HG03064 (cell line): ENCODE measurements around the gene ZBTB20.
A peak's percentile ranks its signal among the peaks of the same experiment; 100 is the strongest.

Experiments
- ATAC-seq: cut with Tn5 transposase; IDR thresholded peaks from one replicate; pipeline ENCODE4 v1.9.1; 2021; ENCODE audit warnings: low read depth; ENCODE audit not compliant: unreplicated experiment

Gene ZBTB20

DNA sequence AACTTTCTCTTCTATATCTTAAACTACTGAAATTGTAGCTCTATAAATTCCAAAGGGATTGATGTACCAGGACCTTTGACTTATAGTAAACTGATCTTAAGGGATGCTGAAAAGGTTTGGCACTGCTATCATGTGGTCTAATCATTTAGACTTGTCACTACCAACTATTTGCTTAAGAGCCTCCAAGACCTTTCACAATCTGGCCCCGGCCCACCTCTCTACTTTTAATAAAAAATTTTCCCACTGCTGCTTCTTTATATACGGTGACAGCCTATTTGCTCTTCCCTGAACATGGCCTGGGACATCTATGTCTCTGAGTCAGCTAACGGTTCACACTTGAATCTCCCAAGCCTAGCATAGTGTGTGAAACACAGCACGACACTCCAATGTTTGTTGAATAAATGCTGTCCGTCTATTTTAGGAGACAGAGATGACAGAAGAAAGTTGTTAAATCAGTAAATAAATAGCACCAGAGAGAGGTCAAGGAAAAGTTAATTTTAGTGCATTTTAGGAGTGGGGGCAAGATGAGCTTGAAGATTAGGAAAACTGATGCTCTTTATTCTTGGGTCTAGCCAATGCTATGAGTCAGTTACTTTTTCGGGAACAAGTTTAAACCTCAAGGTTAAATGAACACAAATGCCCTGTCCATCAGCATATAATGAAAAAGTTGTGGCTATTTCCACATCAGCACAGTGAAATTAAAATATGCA lies 640.3 kb downstream of the ZBTB20 start:
- no peak for ATAC-seq

DNA sequence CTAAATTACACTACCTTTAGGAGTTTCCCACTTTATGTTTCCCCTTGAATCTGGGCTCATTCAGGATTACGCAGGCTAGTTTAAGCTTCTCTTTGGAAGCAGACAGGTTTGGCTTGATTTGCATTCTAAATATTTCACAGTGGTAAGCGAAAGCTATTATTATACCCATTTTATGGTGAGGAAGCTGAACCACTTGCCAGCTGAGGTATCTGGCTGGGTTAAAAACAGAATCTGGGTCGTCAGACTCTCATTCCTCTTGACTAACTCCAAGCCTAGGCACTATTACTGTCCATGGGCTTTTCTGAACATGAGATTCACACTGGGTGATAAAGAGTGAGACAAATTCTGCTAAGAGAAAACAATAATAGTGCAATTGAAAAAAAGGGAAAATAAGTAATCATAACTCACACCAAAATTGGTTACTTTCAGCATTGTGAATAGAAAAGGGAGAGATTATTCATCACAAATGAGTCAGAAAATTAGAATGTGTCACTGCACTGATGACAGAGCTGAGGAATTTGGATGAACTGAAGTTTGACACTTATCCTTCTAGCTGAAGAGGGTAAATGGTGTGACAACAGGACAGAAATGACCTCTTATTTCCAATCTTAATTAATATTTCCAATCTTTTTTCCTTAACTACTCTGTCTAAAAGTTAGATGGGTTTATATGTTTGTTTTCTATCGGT lies 642.0 kb downstream of the ZBTB20 start:
- ATAC-seq = no peak

DNA sequence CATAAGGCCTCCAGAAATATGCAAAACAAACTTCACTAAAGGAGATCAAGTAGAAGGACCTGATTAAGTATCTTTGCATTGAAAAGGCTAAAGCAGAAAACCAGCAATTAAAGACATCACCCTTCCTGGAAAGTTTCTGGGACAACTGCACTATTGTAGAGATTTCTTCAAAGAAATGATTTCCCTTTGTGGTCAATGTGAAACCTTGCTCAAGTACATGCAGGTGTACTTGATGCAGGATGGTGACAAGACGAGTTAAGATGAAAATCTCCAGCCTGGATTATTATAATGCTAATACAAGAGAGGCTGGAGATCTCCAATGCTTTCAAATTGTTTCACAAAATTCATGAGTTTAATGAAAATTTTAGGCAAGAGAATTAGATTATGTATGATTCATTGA lies 644.9 kb downstream of the ZBTB20 start:
- ATAC-seq = no peak

DNA sequence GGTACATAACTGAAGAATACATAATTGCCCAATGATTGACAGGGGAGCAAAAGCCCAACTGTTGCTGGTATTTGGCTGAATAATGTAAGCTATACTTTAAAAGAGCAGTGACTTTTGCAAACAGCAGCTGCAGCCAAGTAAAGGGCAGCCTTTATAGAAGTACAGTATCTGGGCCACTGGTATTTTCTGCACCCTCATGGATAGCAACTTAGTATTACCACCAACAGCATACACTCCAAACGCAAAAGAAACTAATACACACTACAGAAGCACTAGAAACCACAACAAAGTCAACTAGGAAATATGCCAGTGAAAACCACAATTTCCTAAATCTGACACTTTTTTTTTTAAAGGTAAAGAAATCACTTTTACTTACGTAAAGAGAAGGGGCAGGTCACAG lies 647.1 kb downstream of the ZBTB20 start:
- no peak for ATAC-seq

DNA sequence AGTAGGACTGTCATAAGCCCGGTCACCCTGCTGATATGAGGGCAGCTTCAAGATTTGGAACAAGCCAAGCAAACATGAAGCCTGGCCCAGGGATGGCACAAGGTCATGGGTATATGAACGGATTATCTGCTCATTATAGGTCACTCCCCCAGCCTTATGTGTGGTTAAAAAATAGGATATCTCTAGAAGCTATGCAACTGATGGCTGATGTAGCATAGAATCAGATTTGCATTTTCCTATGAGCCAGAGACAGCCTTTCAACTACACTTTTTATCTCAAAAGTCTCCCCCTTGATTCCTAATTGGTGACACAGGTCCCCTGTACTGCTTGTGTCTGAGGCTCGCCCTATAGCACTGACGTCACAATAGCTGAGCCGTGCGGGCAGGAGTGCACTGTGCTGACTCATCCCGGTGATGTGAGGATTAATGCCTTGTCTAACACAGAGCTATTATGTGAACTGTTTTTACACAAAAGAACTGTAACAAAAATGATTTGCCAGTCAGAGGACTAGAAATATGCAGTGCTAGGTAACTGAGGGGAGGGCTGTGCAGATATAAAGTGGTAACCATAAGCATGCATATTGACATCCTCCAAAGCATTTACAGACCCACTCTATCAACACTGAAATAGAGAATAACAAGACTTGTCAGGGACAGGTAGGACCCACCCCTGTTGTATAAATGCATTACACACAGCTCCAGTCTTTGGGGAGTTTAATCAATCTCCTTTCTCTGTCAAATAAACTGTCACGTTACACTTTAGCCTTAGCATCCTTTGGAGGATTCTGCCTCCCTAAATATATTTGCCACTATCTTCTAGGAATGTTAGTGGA lies 648.3 kb downstream of the ZBTB20 start:
- no peak for ATAC-seq

DNA sequence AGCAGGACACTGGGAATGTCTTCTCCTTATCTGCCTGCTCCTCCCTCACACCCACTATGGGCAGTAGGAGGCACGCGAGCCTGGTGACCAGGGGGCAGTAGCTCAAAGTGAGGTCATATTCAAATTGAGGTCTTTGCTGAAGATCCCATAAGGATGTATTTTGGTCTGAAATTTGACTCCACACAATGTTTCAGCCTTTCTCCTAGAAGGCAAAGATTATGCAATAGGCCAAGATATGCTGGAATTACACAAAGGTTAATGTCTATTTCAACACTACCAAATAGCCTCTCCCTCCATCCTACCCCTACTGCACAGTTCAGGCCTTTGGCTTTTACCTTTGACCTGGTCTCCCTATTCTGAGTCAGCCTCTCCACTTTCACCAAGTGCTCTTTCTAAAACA lies 650.2 kb downstream of the ZBTB20 start:
- no peak for ATAC-seq

DNA sequence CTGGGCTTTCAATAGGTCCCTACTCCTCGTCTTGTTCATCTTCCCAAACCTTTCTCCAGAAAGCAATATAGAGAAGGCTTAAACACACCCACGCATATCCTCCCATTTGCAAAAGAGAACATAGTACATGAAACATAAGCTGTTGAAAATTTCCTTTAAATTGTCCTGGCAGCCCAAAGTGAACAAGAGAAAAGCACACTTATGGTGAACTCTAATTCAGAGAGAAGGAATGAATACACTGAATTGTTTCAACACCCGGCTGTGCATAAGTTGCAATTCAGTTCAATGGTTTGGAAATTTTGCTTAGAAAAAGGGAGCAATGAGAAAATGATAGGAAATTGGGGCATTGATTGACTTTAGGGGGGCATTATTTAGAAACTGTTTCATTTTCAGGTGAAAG lies 650.6 kb downstream of the ZBTB20 start:
- ATAC-seq = no peak

DNA sequence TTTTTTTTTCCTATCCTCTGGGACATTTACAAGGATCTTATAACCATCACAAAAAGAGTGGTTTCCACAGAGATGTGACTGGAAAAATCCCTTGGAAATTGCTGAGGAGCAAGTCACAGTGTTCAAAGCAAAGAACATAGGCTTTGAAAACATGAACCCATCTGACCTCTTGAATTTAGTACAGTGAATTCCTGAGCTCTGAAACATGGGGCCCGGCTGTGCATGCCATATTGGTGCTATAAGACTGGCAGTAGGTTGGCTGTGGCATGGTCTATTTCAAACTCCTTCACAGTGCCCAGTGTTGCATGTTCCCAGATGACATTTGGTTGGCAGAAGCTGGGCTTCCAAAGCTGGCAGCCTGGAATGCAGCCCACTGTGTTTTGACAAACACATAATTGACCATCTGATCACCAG lies 651.1 kb downstream of the ZBTB20 start:
- ATAC-seq = no peak

DNA sequence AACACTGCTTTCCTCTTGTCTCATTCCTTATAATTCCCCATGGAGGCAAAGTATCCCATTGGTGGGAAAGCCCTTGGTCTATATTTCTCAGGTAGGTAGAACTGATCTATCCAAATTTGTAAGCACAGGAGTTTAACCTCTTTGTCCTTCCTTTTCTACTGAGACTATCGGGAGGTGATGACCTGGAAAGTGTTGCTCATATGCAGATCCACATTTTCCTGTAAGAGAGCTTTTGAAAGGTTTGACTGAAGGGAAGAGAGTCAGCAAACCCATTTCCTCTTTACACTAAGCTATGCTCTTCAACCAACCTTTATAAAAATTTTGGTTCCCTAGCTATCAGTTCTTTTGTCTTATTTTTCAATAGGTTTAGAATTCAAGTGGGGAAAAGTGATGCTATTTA lies 652.6 kb downstream of the ZBTB20 start:
- no peak for ATAC-seq

DNA sequence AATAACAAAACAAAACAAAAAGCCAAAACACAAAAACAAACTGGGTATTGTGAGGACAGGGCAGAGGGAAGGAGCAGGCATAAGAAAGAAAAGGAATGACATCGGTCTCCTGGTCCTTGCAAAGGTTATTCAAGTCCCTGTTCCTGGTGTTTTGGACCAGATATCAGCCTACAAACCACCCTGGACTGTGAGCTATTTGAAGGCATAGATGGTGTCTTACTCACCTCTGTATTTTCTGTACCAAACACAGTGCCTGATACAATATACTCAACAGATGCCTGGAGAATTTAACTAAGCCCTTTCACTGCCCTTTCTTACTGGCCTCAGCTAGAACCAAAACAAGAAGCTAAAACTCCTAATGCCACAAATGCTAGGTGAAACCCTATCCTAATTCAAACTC lies 656.3 kb downstream of the ZBTB20 start:
- ATAC-seq = no peak

DNA sequence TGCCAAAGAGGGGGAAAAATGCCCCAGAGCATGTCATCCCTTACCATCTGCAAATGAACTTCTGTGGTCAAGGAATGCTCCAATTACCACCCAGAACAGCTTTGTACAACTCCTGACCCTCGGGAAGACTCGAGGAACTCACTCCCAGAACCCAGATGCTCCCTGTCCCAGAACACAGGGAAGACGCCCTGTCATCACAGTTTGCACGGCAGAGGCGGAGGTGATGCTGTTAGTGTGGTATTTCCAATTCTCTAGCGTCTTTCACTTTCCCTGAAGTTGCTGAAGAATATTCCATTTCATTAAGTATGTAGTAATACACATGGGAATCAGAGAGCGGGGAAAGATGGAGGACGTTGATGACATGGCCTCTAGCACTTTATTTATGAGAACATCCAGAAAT lies 659.6 kb downstream of the ZBTB20 start:
- ATAC-seq = no peak

DNA sequence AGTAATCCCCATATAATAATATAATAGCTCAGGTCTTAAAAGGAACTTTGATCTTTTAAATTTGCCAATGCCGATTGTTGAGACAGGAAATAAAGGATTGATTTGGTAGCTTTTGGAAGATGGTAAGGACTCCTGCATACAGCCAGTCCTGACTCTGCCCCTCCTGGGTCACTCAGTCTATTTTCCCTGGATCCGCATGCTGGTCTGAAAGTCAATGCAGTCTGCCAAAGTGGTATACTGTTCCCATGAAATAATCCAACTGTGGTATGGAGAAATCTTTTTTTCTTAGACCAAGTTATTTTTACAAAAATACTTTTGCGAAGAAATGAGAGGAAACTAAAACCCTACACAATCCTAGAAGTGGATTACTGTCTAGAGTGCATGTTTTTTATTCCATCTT lies 662.2 kb downstream of the ZBTB20 start:
- ATAC-seq = no peak

DNA sequence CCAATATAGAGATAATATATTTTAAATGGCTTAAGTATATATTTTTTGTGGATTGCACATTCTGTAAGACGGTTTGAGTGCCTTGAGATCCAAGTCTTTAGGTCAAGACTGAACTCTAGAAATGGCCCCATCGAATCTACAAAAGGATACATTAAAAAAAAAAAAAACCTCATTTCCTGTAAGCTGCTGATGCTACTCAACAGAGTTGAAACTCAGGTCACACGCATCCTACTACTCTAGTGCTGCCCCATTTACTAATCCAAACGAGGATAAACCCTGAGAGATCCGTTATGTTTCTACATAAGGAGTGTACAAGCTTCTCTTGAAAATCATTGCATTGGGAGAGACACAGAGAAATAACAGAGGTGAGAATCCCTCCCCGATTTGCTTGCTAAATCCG lies 666.0 kb downstream of the ZBTB20 start:
- ATAC-seq = no peak

DNA sequence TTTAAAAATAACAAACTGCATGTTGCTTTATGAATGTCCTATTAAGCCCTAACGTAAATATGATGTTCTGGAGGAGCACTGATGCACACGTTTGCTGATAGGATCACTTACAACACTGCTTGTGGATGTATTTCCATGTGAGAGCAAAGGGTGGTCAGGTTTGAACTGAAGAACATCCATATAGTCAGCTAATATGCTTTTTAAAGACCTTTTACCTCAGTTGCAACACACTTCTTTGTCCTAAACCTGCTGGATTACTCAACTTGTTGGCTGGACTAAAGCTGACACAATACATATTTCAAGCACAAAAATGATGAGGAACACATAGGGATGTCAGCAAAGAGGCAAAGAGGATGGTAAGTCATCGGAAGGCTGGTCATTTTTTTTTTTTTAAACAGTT lies 666.6 kb downstream of the ZBTB20 start:
- ATAC-seq = no peak

DNA sequence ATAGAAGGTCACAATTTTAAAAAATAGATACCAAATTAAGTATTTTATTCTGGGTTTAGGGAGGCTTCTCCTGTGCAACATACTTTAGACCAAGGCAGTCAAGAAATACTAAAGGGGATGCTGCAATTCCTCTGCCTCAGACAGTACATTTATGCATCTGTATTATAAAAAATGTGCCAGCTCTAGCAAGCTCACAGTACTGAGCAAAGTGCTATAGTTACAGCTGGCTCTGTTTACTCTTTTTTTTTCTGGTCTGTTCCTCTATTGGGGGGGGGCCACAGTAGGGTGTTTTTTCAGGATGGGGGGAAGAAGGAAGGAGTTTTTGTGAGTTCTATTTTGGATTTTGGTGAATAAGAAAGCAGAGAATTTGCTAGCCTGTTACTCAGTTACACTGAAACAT lies 668.3 kb downstream of the ZBTB20 start:
- no peak for ATAC-seq

DNA sequence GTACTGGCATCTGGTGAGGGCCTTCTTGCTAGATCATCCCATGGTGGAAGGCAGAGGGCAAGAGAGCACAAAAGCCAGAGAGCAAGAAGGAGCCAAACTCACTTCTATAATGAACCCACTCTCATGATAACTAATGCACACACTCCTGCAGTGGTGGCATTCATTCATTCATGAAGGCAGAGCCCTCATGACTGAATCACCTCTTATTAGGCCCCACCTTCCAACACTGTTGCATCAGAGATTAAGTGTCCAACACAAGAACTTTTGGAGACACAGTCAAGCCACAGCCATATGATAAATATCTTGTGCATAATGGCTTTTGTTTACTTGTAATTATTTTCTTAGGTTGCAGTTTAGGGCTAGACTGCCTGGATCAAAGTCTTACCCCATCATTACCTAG lies 670.6 kb downstream of the ZBTB20 start:
- no peak for ATAC-seq

DNA sequence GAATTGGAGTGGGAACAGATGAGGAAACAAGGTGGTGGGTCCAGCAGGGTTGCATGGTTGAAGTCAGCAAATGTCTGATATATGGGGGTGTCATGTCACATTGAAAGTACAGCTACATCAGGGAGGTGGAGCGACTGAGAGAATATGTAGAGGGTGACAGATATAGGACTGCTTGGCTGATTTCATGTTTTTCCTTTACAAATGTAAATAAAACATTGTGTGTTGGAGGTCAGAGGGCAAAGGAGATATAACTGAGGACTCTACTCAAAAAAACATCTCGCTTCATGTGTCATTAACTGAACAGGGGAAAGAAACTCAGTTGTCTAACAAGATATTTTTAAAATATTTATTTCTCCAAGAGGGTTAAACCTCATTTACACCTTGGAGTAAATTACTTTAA lies 675.6 kb downstream of the ZBTB20 start:
- no peak for ATAC-seq

DNA sequence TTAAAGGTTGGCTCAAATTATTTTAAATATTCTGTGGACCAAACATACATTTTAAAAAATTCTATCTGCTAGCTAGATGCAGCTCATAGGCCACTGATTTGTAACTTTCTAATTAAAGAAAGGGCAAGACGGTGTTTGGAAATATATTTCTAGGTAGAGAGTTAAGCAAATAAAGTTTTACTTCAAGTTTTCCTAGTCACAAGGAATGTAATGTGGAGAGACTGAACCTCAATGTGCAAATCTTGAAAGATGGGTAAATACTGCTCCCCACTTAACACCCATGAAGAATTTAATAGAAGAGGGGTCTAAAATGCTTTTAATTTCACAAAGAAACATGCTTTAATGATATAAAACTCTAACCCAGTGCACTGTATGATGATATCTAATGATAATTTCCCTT lies 678.0 kb downstream of the ZBTB20 start:
- no peak for ATAC-seq

DNA sequence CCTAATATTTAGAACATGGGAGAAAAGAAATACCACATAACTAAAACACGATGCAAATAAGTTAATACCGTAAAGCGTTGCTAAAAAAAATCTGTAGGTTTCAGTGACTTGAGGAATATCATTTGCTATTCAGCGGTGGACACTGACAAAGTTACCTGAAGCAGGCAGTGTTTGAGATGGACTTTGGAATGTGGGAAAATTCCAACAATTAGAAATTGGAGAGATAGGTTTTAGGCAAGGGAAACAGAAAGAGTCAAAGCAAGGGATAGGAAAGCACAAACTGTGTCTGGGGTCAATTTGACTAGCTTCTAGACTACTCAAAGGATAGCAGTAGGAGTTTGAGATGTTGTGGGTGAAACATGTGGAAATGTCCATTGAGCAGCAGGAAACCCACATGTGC lies 680.3 kb downstream of the ZBTB20 start:
- ATAC-seq = no peak

DNA sequence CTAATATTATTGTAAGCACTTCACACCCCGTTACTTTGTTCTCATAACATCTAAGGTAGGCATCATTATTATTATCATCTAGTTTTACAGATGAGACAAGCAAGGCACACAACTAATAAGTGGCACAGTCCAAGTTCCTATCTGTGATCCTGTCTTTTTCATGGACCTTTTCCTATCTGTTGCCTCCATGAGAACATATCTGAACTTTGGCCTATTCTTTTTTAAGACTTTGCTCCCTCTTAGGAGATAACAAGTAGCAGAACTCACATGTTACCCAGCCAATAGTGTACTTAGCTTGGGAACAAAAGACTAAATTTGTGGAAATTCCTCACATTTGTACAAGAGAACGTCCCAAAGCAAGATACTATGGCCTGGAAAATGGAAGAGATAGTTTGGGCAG lies 680.8 kb downstream of the ZBTB20 start:
- ATAC-seq = no peak

DNA sequence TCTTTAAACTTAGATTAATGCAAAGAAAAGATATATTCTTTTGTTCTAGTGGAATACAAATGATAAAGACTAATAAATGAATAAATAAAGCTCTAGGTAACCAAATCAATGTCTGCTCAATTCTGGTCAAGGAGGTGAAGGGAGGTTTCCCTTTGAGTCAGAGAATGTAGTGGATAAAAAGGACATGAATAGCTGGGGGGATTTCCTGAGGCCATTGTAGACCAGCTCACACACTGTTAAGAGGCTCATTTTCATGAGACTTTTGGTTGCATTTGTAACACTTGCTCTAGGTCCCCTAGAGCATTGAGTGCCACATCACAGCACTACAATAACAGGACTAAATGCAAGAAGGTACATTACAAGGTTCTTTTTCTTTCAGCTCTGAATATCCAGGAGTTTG lies 682.5 kb downstream of the ZBTB20 start:
- peak; percentile 81 for ATAC-seq

DNA sequence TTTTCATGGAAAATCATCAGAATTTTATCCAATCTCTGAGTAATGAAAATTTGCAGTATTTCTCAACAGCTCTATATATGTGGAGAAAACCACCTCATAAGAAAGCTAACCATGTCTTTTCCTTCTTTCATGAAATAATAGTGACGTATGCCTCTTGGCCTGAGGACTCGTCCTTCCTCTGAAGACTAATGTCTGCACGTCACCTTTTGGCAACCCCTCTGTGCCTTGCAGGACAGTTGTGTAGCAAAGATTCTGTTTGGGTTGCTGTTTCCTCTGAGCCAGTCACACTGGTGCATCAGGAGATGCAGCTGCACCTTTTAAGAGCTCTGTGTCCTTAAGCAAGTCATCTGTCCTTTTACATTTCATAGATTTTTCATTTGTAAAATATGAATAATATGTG lies 684.3 kb downstream of the ZBTB20 start:
- no peak for ATAC-seq
